ENCODE results near the gene BORCS5. TPM values are rescaled to one million over a fixed set of nuclear protein-coding genes. Genes with fewer than 3 reads are reported as not detected.

BORCS5 gene
- total and polyA plus RNA-seq, 2 of the 8 experiments (the other 6 are each of a cell fraction or from before 2014, with no cell fraction given) = 8.3 to 17.4 TPM

DNA sequence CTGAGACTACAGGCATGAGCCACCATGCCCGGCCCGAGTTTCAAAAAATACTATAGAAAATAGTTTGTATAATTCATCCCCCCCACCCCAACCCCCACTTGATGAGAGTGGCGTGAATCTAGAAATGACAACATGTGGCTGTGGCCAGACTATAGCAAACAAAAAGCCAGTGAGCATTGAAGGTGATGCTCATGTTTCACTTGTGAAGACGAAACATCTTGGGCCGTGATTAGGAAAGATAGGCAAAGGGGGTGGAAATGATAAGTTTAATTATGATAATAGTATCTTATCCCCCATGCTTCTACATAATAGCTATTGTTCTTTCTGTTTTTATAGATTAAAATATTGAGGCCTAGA lies 8.5 kb downstream of the BORCS5 start (continued):
- TF ChIP-seq KDM4A (IDR thresholded peaks at IDR 0.05; ENCODE audit: low read depth, low read length, severe bottlenecking) (no peak), RFX5 (IDR thresholded peaks at IDR 0.05; ENCODE audit: borderline replicate concordance, low read depth, low read length) (no peak)
- TF ChIP-seq, protein P1, sequence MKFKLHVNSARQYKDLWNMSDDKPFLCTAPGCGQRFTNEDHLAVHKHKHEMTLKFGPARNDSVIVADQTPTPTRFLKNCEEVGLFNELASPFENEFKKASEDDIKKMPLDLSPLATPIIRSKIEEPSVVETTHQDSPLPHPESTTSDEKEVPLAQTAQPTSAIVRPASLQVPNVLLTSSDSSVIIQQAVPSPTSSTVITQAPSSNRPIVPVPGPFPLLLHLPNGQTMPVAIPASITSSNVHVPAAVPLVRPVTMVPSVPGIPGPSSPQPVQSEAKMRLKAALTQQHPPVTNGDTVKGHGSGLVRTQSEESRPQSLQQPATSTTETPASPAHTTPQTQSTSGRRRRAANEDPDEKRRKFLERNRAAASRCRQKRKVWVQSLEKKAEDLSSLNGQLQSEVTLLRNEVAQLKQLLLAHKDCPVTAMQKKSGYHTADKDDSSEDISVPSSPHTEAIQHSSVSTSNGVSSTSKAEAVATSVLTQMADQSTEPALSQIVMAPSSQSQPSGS (IDR thresholded peaks at IDR 0.05; ENCODE audit: low read length) = no peak
